Ovary (tissue), 3 donors: ENCODE measurements around the gene RAP2B.

Source experiments
- CTCF ChIP-seq, 3 donors: fragments of 450-650 bp in 2 of 3; fragments of 200-600 bp in 1 of 3; IDR thresholded peaks; one replicate each; pipeline versions ENCODE4 v1.5.1 to v1.8.0; 2016 to 2022; ENCODE audit warnings: antibody characterized with exemption in 3 of 3, mild to moderate bottlenecking in 1 of 3
- EP300 ChIP-seq: sonication (generic); formaldehyde crosslinking; IDR thresholded peaks from one replicate; pipeline ENCODE4 v1.6.1; 2017; ENCODE audit warnings: antibody characterized with exemption
- POLR2A ChIP-seq: fragments of 450-650 bp; IDR thresholded peaks from one replicate; pipeline ENCODE4 v1.6.1; 2017; ENCODE audit warnings: antibody characterized with exemption, mild to moderate bottlenecking, moderate library complexity
- donor health status: DM: no; HTN: no; CAD: no.

- no peak for TF ChIP-seq CTCF (IDR thresholded peaks at IDR 0.05)
- TF ChIP-seq POLR2A = no peak
- TF ChIP-seq EP300 = no peak
These were observed 47.6 kb downstream of the RAP2B start for GRCh38 chr3:153209596-153209995.
